CD8-positive, alpha-beta memory T cell (primary cell): ENCODE measurements around the gene REC8. TPM values are rescaled to one million over a fixed set of nuclear protein-coding genes. Genes with fewer than 3 reads are reported as not detected.

Source experiments
- CTCF ChIA-PET: fragments of 350-600 bp; sonication (Branson Sonifier 250); formaldehyde crosslinking; loops from one replicate; lab custom pipeline; 2021; ENCODE audit warnings: antibody characterized with exemption; lab: Charles Lee
- POLR2A ChIA-PET: fragments of 350-600 bp; sonication (Branson Sonifier 250); formaldehyde crosslinking; loops from one replicate; lab custom pipeline; 2021; ENCODE audit warnings: antibody characterized with exemption; lab: Charles Lee
- DNase-seq, 5 donors: peaks; one replicate each; pipeline versions ENCODE4 v3.0.0 to v3.0.0-alpha.2; 2020 to 2022; ENCODE audit warnings: mixed read lengths in 1 of 5
- H3K27ac ChIP-seq: one replicate; pipeline ENCODE4 v1.7.0; 2013; ENCODE audit warnings: low read depth, mild to moderate bottlenecking, low read length, moderate library complexity
- H3K27me3 ChIP-seq: 2 replicates; pipeline ENCODE4 v1.7.0; 2013; ENCODE audit warnings: low read length, mild to moderate bottlenecking; ENCODE audit not compliant: insufficient read depth, poor library complexity, severe bottlenecking
- H3K36me3 ChIP-seq: 2 replicates; pipeline ENCODE4 v1.7.0; 2013; ENCODE audit warnings: mild to moderate bottlenecking, low read length, moderate library complexity; ENCODE audit not compliant: insufficient read depth
- H3K4me1 ChIP-seq: 2 replicates; pipeline ENCODE4 v1.7.0; 2013; ENCODE audit warnings: mild to moderate bottlenecking, low read length, moderate library complexity; ENCODE audit not compliant: insufficient read depth
- H3K4me3 ChIP-seq: 2 replicates; pipeline ENCODE4 v1.7.0; 2013; ENCODE audit warnings: mild to moderate bottlenecking, low read length
- H3K9me3 ChIP-seq: 2 replicates; pipeline ENCODE4 v1.7.0; 2013; ENCODE audit warnings: mild to moderate bottlenecking, low read length
- H3K27ac Mint-ChIP-seq, 8 donors: one replicate each; pipeline ENCODE4 v1.8.0; 2020 to 2021; ENCODE audit warnings: mixed read lengths in 8 of 8, mild to moderate bottlenecking in 6 of 8, inconsistent platforms in 3 of 8, moderate library complexity in 3 of 8
- H3K27me3 Mint-ChIP-seq, 2 donors: one replicate each; pipeline ENCODE4 v1.8.0; 2020 to 2021; ENCODE audit warnings: mixed read lengths in 2 of 2, mild to moderate bottlenecking in 1 of 2, moderate library complexity in 1 of 2
- H3K36me3 Mint-ChIP-seq, 3 donors: one replicate each; pipeline ENCODE4 v1.8.0; 2020 to 2021; ENCODE audit warnings: mixed read lengths in 3 of 3, inconsistent platforms in 1 of 3, mild to moderate bottlenecking in 1 of 3
- H3K4me1 Mint-ChIP-seq, 3 donors: one replicate each; pipeline ENCODE4 v1.8.0; 2020 to 2021; ENCODE audit warnings: mixed read lengths in 3 of 3, inconsistent platforms in 1 of 3, mild to moderate bottlenecking in 1 of 3
- H3K4me3 Mint-ChIP-seq, 7 donors: one replicate each; pipeline ENCODE4 v1.8.0; 2020 to 2021; ENCODE audit warnings: mixed read lengths in 7 of 7, mild to moderate bottlenecking in 6 of 7, moderate library complexity in 4 of 7, inconsistent platforms in 2 of 7
- H3K9me3 Mint-ChIP-seq, 5 donors: one replicate each; pipeline ENCODE4 v1.8.0; 2020 to 2022; ENCODE audit warnings: mixed read lengths in 5 of 5, mild to moderate bottlenecking in 3 of 5, moderate library complexity in 2 of 5, inconsistent platforms in 1 of 5
- polyA plus RNA-seq: library from polyadenylated mRNA; unstranded; fragments of 300-500 nt; fragmentation: Illumina TruSeq; gene quantifications from one replicate; pipeline ENCODE4 v1.2.3, GENCODE V29; 2021
- total RNA-seq, 2 experiments: library from RNA; stranded (reverse); gene quantifications; one replicate each; pipeline ENCODE4 v1.2.3, GENCODE V29; 2021

REC8 gene
- total and polyA plus RNA-seq, 3 experiments from 2014 or later: 10.0 to 26.7 (median 24.5) TPM

GRCh38 chr14:24129410-24129998, 42.4 kb upstream of the REC8 start:
- Mint-ChIP-seq H3K4me1 (peaks cover 15 to 19% (median 16%) of the 10 kb centered on the region in 3 donors), H3K27ac (peak overlapping the region in 1 of 8 donors; percentile 33), H3K27me3 (no peaks in the 10 kb centered on the region), H3K9me3 (no peaks in the 10 kb centered on the region), H3K36me3 (peaks cover 0 to 9% (median 2%) of the 10 kb centered on the region in 3 donors), H3K4me3 (no peak overlapping the region)
- DNase-seq: no peak
- Histone ChIP-seq H3K36me3 (no peaks in the 10 kb centered on the region), H3K27ac (no peak overlapping the region), H3K4me3 (no peak overlapping the region), H3K9me3 (no peaks in the 10 kb centered on the region), H3K4me1 (peaks cover 16% of the 10 kb centered on the region), H3K27me3 (no peaks in the 10 kb centered on the region)
- POLR2A ChIA-PET: interaction anchor here (0.6 to 1.0 kb wide), 2 partner anchors 17 to 563 kb away, joined by 3 to 4 read pairs; partner anchors contain the start of gene PSME2
- CTCF ChIA-PET: interaction anchor here (0.6 to 1.3 kb wide), 3 partner anchors 12 to 1557 kb away, joined by 3 to 6 read pairs (median 3); partner anchors contain the start of genes EMC9 and IRF9

DNA sequence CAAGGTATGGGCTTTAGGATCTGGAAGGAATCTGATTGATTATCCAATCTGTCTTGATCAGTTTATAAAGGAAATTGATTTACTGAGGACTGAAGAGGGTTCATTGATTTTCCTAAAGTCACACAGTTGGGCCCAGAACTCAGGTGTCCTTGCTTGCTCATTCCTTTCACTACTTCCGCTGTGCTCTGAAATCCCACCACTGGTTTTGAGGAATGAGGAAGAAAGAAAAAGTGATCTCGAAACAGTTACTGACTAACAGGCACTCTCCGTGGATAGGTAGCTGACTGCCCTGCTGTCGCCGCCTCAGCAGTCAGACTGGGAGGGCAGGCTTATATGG, 41.5 kb upstream of the REC8 start, which contains the start of gene FITM1:
Gene FITM1 (plus strand): TSS at position 280 of the 337 bp plus-strand sequence. CDS start 905 bp downstream, outside the sequence.
- DNase-seq: no peak
- ChIA-PET CTCF (interaction anchor here (0.6 to 1.2 kb wide), 2 partner anchors 22 to 30 kb away, joined by 3 to 6 read pairs; partner anchors contain the start of gene IRF9), POLR2A (no interaction called here)
- Mint-ChIP-seq H3K27me3 (no peaks in the 10 kb centered on the region), H3K9me3 (no peaks in the 10 kb centered on the region), H3K4me1 (peaks cover 19 to 23% (median 20%) of the 10 kb centered on the region in 3 donors), H3K27ac (peak within 1 kb of the TSS in 3 of 8 donors; percentile 21 to 70 (median 27)), H3K36me3 (peaks cover 0 to 4% (median 0%) of the 10 kb centered on the region in 3 donors), H3K4me3 (no peak within 1 kb of the TSS)
- no peaks in the 10 kb centered on the region for H3K9me3 ChIP-seq
- H3K36me3 ChIP-seq: no peaks in the 10 kb centered on the region
- H3K27me3 ChIP-seq: no peaks in the 10 kb centered on the region
- no peak within 1 kb of the TSS for H3K4me3 ChIP-seq
- H3K27ac ChIP-seq: no peak within 1 kb of the TSS
- H3K4me1 ChIP-seq: peaks cover 20% of the 10 kb centered on the region

DNA sequence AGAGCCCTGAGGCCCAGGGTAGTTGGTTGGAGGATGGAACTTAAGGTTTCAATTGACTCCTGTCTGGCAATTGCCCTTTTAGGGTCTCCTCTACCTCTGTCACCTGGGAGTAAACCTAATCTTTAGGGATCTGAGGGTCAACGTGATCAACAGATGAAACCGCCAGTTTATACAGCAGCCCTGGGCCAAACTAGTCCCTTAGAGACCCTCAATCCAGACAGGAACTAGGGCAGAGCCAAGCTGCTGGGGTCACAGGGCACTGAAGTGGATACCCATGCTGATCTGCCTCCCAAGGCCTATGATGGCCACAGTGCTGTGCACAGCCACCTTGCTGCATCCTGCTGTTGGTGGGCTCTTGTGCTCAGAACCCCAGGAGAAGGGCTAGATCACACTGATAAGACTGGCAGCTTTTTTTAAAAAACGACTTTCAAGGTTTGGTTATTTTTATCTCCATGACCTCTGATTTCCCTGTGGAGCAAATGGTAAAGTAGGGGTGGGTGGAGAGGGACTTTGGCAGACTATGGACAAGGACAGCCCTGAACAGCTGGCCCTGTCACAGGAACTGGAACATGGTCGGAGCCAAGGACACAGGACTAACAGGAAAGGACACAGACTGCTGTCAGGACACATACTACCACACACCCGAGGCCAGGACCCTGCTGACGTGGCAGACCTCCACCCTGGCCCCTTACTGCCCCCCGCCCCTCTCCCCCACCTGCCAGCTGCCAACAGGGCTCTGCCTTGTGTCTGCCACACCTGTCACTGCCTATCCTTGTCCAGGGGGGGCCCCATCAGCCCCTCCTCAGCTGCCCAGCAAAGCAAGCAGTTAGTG, 40.9 kb upstream of the REC8 start:
- H3K9me3 Mint-ChIP-seq: peaks cover 0 to 2% (median 0%) of the 10 kb centered on the region in 5 donors
- no peak for DNase-seq
- H3K4me3 ChIP-seq: no peak overlapping the region
- H3K36me3 ChIP-seq: no peaks in the 10 kb centered on the region
- peaks cover 0 to 5% (median 0%) of the 10 kb centered on the region in 3 donors for H3K36me3 Mint-ChIP-seq
- H3K27ac ChIP-seq: no peak overlapping the region
- POLR2A ChIA-PET: no interaction called here
- peak overlapping the region in 3 of 8 donors; percentile 21 to 70 (median 27) for H3K27ac Mint-ChIP-seq
- peaks cover 23% of the 10 kb centered on the region for H3K4me1 ChIP-seq
- no peaks in the 10 kb centered on the region for H3K9me3 ChIP-seq
- H3K4me1 Mint-ChIP-seq: peaks cover 23 to 26% (median 23%) of the 10 kb centered on the region in 3 donors
- no peaks in the 10 kb centered on the region for H3K27me3 Mint-ChIP-seq
- H3K27me3 ChIP-seq: no peaks in the 10 kb centered on the region
- H3K4me3 Mint-ChIP-seq: no peak overlapping the region
- CTCF ChIA-PET: no interaction called here

DNA sequence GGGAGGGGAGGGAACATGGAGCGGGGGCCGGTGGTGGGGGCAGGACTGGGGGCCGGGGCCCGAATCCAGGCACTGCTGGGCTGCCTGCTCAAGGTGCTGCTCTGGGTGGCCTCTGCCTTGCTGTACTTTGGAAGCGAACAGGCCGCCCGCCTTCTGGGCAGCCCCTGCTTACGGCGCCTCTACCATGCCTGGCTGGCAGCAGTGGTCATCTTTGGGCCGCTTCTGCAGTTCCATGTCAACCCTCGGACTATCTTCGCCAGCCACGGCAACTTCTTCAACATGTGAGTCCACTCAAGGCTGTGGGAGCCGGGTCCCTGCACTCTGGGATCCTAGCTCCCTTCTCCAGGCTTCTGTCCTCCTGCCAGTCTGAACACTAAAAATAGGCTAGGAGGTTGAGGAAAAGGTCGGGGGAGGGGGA, 40.3 kb upstream of the REC8 start:
- Mint-ChIP-seq H3K27ac (peak overlapping the region in 4 of 8 donors; percentile 47 to 95 (median 49)), H3K36me3 (peaks cover 0 to 6% (median 0%) of the 10 kb centered on the region in 3 donors), H3K4me1 (peaks cover 24 to 28% (median 25%) of the 10 kb centered on the region in 3 donors), H3K4me3 (peak overlapping the region in 1 of 7 donors; percentile 21), H3K9me3 (peaks cover 0 to 2% (median 0%) of the 10 kb centered on the region in 5 donors), H3K27me3 (no peaks in the 10 kb centered on the region)
- CTCF ChIA-PET: interaction anchor here (1.6 kb wide), 1 partner anchor 16 kb away, joined by 7 read pairs; the partner anchor contains the start of gene NRL
- H3K9me3 ChIP-seq: no peaks in the 10 kb centered on the region
- no peaks in the 10 kb centered on the region for H3K27me3 ChIP-seq
- peaks cover 24% of the 10 kb centered on the region for H3K4me1 ChIP-seq
- no peak for DNase-seq
- H3K27ac ChIP-seq: no peak overlapping the region
- H3K36me3 ChIP-seq: no peaks in the 10 kb centered on the region
- H3K4me3 ChIP-seq: no peak overlapping the region
- POLR2A ChIA-PET: interaction anchor here (1.1 kb wide), 1 partner anchor 15 kb away, joined by 4 read pairs; no protein-coding TSS in a partner anchor

GRCh38 chr14:24132061-24132685, 39.7 kb upstream of the REC8 start:
- Mint-ChIP-seq H3K36me3 (peaks cover 0 to 13% (median 0%) of the 10 kb centered on the region in 3 donors), H3K4me3 (peak overlapping the region in 6 of 7 donors; percentile 21 to 77 (median 39)), H3K27ac (peak overlapping the region in 6 of 8 donors; percentile 54 to 95 (median 73)), H3K4me1 (peaks cover 30 to 34% (median 31%) of the 10 kb centered on the region in 3 donors), H3K27me3 (no peaks in the 10 kb centered on the region), H3K9me3 (peaks cover 0 to 2% (median 0%) of the 10 kb centered on the region in 5 donors)
- H3K4me1 ChIP-seq: peaks cover 30% of the 10 kb centered on the region
- ChIA-PET CTCF (interaction anchor here (0.9 to 1.7 kb wide), 4 partner anchors 12 to 24 kb away, joined by 3 to 7 read pairs (median 4); partner anchors contain the start of gene NRL), POLR2A (interaction anchor here (1.1 kb wide), 1 partner anchor 16 kb away, joined by 4 read pairs; no protein-coding TSS in a partner anchor)
- DNase-seq: peak in 1 of 5 donors; percentile 52
- H3K36me3 ChIP-seq: no peaks in the 10 kb centered on the region
- H3K27ac ChIP-seq: no peak overlapping the region
- H3K9me3 ChIP-seq: no peaks in the 10 kb centered on the region
- no peak overlapping the region for H3K4me3 ChIP-seq
- H3K27me3 ChIP-seq: no peaks in the 10 kb centered on the region

DNA sequence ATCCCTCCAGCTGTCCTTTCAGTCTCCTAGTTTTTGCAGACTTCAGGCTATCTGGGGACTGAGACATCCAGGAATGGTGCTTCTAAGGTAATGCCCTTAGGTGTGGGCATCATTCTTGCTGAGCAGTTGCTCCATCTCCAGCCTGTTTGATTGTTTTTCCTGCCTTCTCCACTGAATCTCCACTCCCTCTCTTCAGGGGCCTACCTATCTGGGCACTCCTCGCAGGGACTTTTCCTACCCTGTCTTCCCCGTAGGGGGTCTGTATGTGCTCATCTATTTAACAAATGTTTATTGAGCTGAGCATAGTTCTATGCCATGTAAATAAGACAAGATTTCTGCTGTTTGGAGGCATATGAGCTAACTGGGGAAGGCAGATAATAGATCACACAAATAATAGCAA, 38.9 kb upstream of the REC8 start:
- Mint-ChIP-seq H3K36me3 (peaks cover 0 to 21% (median under 1%) of the 10 kb centered on the region in 3 donors), H3K9me3 (peaks cover 0 to 2% (median 0%) of the 10 kb centered on the region in 5 donors), H3K27ac (peak overlapping the region in 6 of 8 donors; percentile 54 to 97 (median 73)), H3K27me3 (no peaks in the 10 kb centered on the region), H3K4me3 (peak overlapping the region in 2 of 7 donors; percentile 37 to 40), H3K4me1 (peaks cover 32 to 42% (median 37%) of the 10 kb centered on the region in 3 donors)
- Histone ChIP-seq H3K9me3 (no peaks in the 10 kb centered on the region), H3K4me3 (no peak overlapping the region), H3K36me3 (peaks cover 7% of the 10 kb centered on the region), H3K27me3 (no peaks in the 10 kb centered on the region), H3K27ac (no peak overlapping the region), H3K4me1 (peaks cover 38% of the 10 kb centered on the region)
- DNase-seq: no peak
- POLR2A ChIA-PET: interaction anchor here (1.1 kb wide), 1 partner anchor 16 kb away, joined by 4 read pairs; no protein-coding TSS in a partner anchor
- CTCF ChIA-PET: interaction anchor here (0.9 to 1.7 kb wide), 5 partner anchors 8 to 24 kb away, joined by 3 to 7 read pairs (median 3); partner anchors contain the start of genes EMC9 and NRL

DNA sequence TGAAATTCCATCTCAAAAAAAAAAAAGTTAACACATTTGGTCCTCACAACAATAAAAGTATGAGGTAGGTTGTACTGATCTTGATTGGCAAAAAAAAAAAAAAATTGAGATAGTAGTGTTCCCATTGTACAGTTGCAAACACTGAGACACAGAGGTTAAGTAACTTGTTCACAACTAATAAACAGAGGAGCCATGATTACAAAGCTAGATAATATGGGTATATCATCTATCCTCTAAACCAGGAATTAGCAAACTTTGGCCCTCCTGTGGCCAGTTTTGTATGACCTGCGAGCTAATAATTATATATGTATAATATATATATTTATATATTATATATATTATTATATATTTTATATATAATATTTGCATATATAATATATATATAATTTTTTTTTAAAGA, 38.1 kb upstream of the REC8 start:
- H3K4me3 ChIP-seq: no peak overlapping the region
- DNase-seq: no peak
- CTCF ChIA-PET: interaction anchor here (0.8 to 1.7 kb wide), 4 partner anchors 8 to 27 kb away, joined by 3 to 4 read pairs (median 3); partner anchors contain the start of genes EMC9 and IRF9
- no peaks in the 10 kb centered on the region for H3K27me3 Mint-ChIP-seq
- POLR2A ChIA-PET: interaction anchor here (0.7 kb wide), 1 partner anchor 82 kb away, joined by 4 read pairs; the partner anchor contains the start of gene CARMIL3
- no peaks in the 10 kb centered on the region for H3K27me3 ChIP-seq
- H3K9me3 ChIP-seq: no peaks in the 10 kb centered on the region
- no peak overlapping the region for H3K27ac Mint-ChIP-seq
- H3K4me1 Mint-ChIP-seq: peaks cover 38 to 49% (median 40%) of the 10 kb centered on the region in 3 donors
- H3K36me3 Mint-ChIP-seq: peaks cover 0 to 28% (median 5%) of the 10 kb centered on the region in 3 donors
- H3K36me3 ChIP-seq: peaks cover 14% of the 10 kb centered on the region
- H3K9me3 Mint-ChIP-seq: peaks cover 0 to 2% (median 0%) of the 10 kb centered on the region in 5 donors
- H3K4me3 Mint-ChIP-seq: no peak overlapping the region
- H3K4me1 ChIP-seq: peaks cover 40% of the 10 kb centered on the region
- no peak overlapping the region for H3K27ac ChIP-seq
